Measurements from ENCODE around the gene STK39. TPM values are rescaled to one million over a fixed set of nuclear protein-coding genes. Genes with fewer than 3 reads are reported as not detected.

The STK39 gene
- polyA plus RNA-seq, 1 donor from 2014 or later = 9.5 TPM

DNA sequence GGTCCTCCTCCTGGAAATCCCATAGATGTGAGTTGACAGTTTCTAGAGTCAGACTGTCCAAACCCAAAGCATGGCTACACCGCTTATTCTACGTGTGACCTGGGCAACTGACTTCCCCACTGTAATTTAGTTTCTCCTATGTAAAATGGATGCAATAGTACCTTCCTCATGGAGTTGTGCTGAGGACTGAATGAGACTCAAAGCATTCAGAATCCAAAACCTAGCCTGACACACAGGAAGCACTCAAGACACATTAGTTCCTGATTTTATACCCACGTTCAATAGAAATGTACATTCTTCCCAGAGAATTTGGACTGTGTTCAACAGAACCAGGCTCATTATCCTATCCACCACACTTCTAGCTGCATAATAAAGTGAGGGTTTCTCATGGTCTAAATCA is 88.8 kb downstream of the STK39 start:
- Histone ChIP-seq H3K9me3 (ENCODE audit: low read length) (no peaks in the 10 kb centered on the region), H3K4me2 (ENCODE audit: low read length) (no peak overlapping the region), H3K79me2 (replicated peaks; ENCODE audit: insufficient read depth, low read length) (no peaks in the 10 kb centered on the region), H3K36me3 (ENCODE audit: insufficient read depth, low read length) (no peaks in the 10 kb centered on the region), H3K27ac (ENCODE audit: low read length) (no peak overlapping the region), H3F3A (ENCODE audit: insufficient read depth, low read length, poor library complexity, severe bottlenecking) (no peaks in the 10 kb centered on the region), H3K9me2 (ENCODE audit: insufficient read depth, low read length) (no peaks in the 10 kb centered on the region), H3K9ac (ENCODE audit: low read length) (no peak overlapping the region), H3K27me3 (ENCODE audit: insufficient read depth, low read depth, low read length) (no peaks in the 10 kb centered on the region), H3K4me3 (ENCODE audit: low read length) (no peak overlapping the region), H4K20me1 (ENCODE audit: insufficient read depth) (no peaks in the 10 kb centered on the region), H2AFZ (ENCODE audit: low read depth, low read length) (no peak overlapping the region)
- no peak for TF ChIP-seq MXI1 (conservative IDR thresholded peaks at IDR 0.05; ENCODE audit: poor library complexity, severe bottlenecking)
- no peak for TF ChIP-seq EZH2 (IDR thresholded peaks at IDR 0.05; ENCODE audit: borderline replicate concordance, insufficient read depth, low read length, poor library complexity, severe bottlenecking)
- TF ChIP-seq POLR2AphosphoS5 (IDR thresholded peaks at IDR 0.05) = no peak
- no peak for TF ChIP-seq EP300 (conservative IDR thresholded peaks at IDR 0.05; ENCODE audit: poor library complexity, severe bottlenecking)
- TF ChIP-seq, protein P1, sequence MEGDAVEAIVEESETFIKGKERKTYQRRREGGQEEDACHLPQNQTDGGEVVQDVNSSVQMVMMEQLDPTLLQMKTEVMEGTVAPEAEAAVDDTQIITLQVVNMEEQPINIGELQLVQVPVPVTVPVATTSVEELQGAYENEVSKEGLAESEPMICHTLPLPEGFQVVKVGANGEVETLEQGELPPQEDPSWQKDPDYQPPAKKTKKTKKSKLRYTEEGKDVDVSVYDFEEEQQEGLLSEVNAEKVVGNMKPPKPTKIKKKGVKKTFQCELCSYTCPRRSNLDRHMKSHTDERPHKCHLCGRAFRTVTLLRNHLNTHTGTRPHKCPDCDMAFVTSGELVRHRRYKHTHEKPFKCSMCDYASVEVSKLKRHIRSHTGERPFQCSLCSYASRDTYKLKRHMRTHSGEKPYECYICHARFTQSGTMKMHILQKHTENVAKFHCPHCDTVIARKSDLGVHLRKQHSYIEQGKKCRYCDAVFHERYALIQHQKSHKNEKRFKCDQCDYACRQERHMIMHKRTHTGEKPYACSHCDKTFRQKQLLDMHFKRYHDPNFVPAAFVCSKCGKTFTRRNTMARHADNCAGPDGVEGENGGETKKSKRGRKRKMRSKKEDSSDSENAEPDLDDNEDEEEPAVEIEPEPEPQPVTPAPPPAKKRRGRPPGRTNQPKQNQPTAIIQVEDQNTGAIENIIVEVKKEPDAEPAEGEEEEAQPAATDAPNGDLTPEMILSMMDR (IDR thresholded peaks at IDR 0.05; ENCODE audit: poor library complexity, severe bottlenecking) = no peak
- TF ChIP-seq, protein P2, sequence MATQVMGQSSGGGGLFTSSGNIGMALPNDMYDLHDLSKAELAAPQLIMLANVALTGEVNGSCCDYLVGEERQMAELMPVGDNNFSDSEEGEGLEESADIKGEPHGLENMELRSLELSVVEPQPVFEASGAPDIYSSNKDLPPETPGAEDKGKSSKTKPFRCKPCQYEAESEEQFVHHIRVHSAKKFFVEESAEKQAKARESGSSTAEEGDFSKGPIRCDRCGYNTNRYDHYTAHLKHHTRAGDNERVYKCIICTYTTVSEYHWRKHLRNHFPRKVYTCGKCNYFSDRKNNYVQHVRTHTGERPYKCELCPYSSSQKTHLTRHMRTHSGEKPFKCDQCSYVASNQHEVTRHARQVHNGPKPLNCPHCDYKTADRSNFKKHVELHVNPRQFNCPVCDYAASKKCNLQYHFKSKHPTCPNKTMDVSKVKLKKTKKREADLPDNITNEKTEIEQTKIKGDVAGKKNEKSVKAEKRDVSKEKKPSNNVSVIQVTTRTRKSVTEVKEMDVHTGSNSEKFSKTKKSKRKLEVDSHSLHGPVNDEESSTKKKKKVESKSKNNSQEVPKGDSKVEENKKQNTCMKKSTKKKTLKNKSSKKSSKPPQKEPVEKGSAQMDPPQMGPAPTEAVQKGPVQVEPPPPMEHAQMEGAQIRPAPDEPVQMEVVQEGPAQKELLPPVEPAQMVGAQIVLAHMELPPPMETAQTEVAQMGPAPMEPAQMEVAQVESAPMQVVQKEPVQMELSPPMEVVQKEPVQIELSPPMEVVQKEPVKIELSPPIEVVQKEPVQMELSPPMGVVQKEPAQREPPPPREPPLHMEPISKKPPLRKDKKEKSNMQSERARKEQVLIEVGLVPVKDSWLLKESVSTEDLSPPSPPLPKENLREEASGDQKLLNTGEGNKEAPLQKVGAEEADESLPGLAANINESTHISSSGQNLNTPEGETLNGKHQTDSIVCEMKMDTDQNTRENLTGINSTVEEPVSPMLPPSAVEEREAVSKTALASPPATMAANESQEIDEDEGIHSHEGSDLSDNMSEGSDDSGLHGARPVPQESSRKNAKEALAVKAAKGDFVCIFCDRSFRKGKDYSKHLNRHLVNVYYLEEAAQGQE (IDR thresholded peaks at IDR 0.05; ENCODE audit: borderline replicate concordance) = no peak
- TF ChIP-seq SMC3 (conservative IDR thresholded peaks at IDR 0.05; ENCODE audit: poor library complexity) = no peak
- no peak for TF ChIP-seq RAD21 (conservative IDR thresholded peaks at IDR 0.05)
- TF ChIP-seq TAF1 (IDR thresholded peaks at IDR 0.05; ENCODE audit: low read depth) = no peak

DNA sequence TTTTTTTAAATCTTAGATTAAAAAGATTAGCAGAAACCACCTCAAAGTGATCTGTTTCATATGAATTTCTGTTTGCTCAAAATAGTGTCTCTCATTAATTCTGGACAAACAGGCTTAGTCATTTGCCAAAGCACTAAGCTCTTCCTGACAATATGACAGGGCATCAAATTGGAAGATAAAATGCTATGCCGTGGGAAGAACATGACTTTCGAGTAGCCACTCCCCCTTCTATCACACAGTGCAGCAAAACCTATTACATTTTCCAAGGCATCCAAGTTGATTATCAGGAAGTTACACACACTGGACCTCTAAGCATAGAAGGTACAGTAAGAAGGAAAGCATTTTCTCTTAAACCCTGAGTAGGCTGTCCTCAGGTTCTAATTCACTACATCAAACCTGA is 89.5 kb downstream of the STK39 start:
- no peaks in the 10 kb centered on the region for H3K9me2 ChIP-seq (ENCODE audit: insufficient read depth, low read length)
- H3F3A ChIP-seq (ENCODE audit: insufficient read depth, low read length, poor library complexity, severe bottlenecking) = no peaks in the 10 kb centered on the region
- no peak overlapping the region for H2AFZ ChIP-seq (ENCODE audit: low read depth, low read length)
- no peaks in the 10 kb centered on the region for H3K9me3 ChIP-seq (ENCODE audit: low read length)
- no peaks in the 10 kb centered on the region for H3K27me3 ChIP-seq (ENCODE audit: insufficient read depth, low read depth, low read length)
- H3K27ac ChIP-seq (ENCODE audit: low read length) = no peak overlapping the region
- H3K79me2 ChIP-seq (replicated peaks; ENCODE audit: insufficient read depth, low read length) = no peaks in the 10 kb centered on the region
- no peaks in the 10 kb centered on the region for H4K20me1 ChIP-seq (ENCODE audit: insufficient read depth)
- no peaks in the 10 kb centered on the region for H3K36me3 ChIP-seq (ENCODE audit: insufficient read depth, low read length)
- no peak overlapping the region for H3K4me3 ChIP-seq (ENCODE audit: low read length)
- no peak overlapping the region for H3K9ac ChIP-seq (ENCODE audit: low read length)
- TF ChIP-seq TAF1 (IDR thresholded peaks at IDR 0.05; ENCODE audit: low read depth) (no peak), MXI1 (conservative IDR thresholded peaks at IDR 0.05; ENCODE audit: poor library complexity, severe bottlenecking) (no peak), EP300 (conservative IDR thresholded peaks at IDR 0.05; ENCODE audit: poor library complexity, severe bottlenecking) (no peak), EZH2 (IDR thresholded peaks at IDR 0.05; ENCODE audit: borderline replicate concordance, insufficient read depth, low read length, poor library complexity, severe bottlenecking) (no peak), POLR2AphosphoS5 (IDR thresholded peaks at IDR 0.05) (no peak), RAD21 (conservative IDR thresholded peaks at IDR 0.05) (no peak), SMC3 (conservative IDR thresholded peaks at IDR 0.05; ENCODE audit: poor library complexity) (no peak)
- TF ChIP-seq, protein P2 (IDR thresholded peaks at IDR 0.05; ENCODE audit: borderline replicate concordance) = no peak
- TF ChIP-seq, protein P1 (IDR thresholded peaks at IDR 0.05; ENCODE audit: poor library complexity, severe bottlenecking) = no peak
- no peak overlapping the region for H3K4me2 ChIP-seq (ENCODE audit: low read length)
